Liver (tissue), 9 donors: ENCODE measurements around the gene TMEM126B. TPM values are rescaled to one million over a fixed set of nuclear protein-coding genes. Genes with fewer than 3 reads are reported as not detected.

ENCODE experiments used
- DNase-seq: peaks from one replicate; pipeline ENCODE4 v3.0.0-alpha.2; 2017; ENCODE audit warnings: low spot score
- H3K27ac ChIP-seq, 2 donors: one replicate each; pipeline ENCODE4 v1.7.0; 2013; ENCODE audit warnings: inconsistent platforms in 2 of 2, low read length in 2 of 2, control low read depth in 1 of 2, low read depth in 1 of 2, mild to moderate bottlenecking in 1 of 2
- H3K27me3 ChIP-seq, 4 donors: one replicate each; pipeline versions ENCODE4 v1.6.1 to v1.7.0; 2013; ENCODE audit warnings: low read length in 3 of 4, inconsistent platforms in 1 of 4, mild to moderate bottlenecking in 1 of 4, moderate library complexity in 1 of 4; ENCODE audit not compliant: control insufficient read depth in 4 of 4, insufficient read depth in 4 of 4
- H3K36me3 ChIP-seq, 4 donors: one replicate each; pipeline versions ENCODE4 v1.6.1 to v1.7.0; 2013; ENCODE audit warnings: low read length in 3 of 4, mild to moderate bottlenecking in 3 of 4, low read depth in 1 of 4, moderate library complexity in 1 of 4; ENCODE audit not compliant: control insufficient read depth in 4 of 4, insufficient read depth in 3 of 4
- H3K4me1 ChIP-seq, 4 donors: one replicate each; pipeline versions ENCODE4 v1.6.1 to v1.7.0; 2013; ENCODE audit warnings: low read length in 3 of 4, mild to moderate bottlenecking in 3 of 4, moderate library complexity in 1 of 4; ENCODE audit not compliant: control insufficient read depth in 4 of 4, insufficient read depth in 4 of 4
- H3K4me3 ChIP-seq, 3 donors: one replicate each; pipeline versions ENCODE4 v1.6.1 to v1.7.0; 2013; ENCODE audit warnings: low read length in 3 of 3, control low read depth in 1 of 3, low read depth in 1 of 3, mild to moderate bottlenecking in 1 of 3
- H3K9ac ChIP-seq, 2 donors: one replicate each; pipeline ENCODE4 v1.7.0; 2013; ENCODE audit warnings: low read length in 2 of 2, mild to moderate bottlenecking in 2 of 2, moderate library complexity in 2 of 2, control low read depth in 1 of 2, low read depth in 1 of 2
- H3K9me3 ChIP-seq, 4 donors: one replicate each; pipeline versions ENCODE4 v1.6.1 to v1.7.0; 2013; ENCODE audit warnings: low read length in 3 of 4; ENCODE audit not compliant: control insufficient read depth in 4 of 4
- EGR1 ChIP-seq, 2 donors: IDR thresholded peaks; 2 replicates each; pipeline ENCODE4 v1.6.1; 2016 to 2018; ENCODE audit warnings: antibody characterized with exemption in 2 of 2, low read depth in 2 of 2
- FOXA1 ChIP-seq: IDR thresholded peaks from 2 replicates; pipeline ENCODE4 v1.6.1; 2016; ENCODE audit warnings: antibody characterized with exemption
- FOXA2 ChIP-seq: IDR thresholded peaks from 2 replicates; pipeline ENCODE4 v1.6.1; 2016; ENCODE audit warnings: antibody characterized with exemption
- GABPA ChIP-seq, 2 donors: IDR thresholded peaks in 1 of 2; conservative IDR thresholded peaks in 1 of 2; 2 replicates each; pipeline ENCODE4 v1.6.1; 2016; ENCODE audit warnings: antibody characterized with exemption in 2 of 2, mild to moderate bottlenecking in 1 of 2, moderate library complexity in 1 of 2
- HNF4A ChIP-seq, 2 donors: conservative IDR thresholded peaks; 2 replicates each; pipeline ENCODE4 v1.6.1; 2016; ENCODE audit warnings: antibody characterized with exemption in 2 of 2, mild to moderate bottlenecking in 2 of 2
- HNF4G ChIP-seq: IDR thresholded peaks from 2 replicates; pipeline ENCODE4 v1.6.1; 2016; ENCODE audit warnings: antibody characterized with exemption
- JUND ChIP-seq, 2 donors: IDR thresholded peaks; 2 replicates each; pipeline ENCODE4 v1.6.1; 2016; ENCODE audit warnings: antibody characterized with exemption in 2 of 2
- NR2F2 ChIP-seq: IDR thresholded peaks from 2 replicates; pipeline ENCODE4 v1.6.1; 2016; ENCODE audit warnings: antibody characterized with exemption
- RAD21 ChIP-seq, 2 donors: IDR thresholded peaks; 2 replicates each; pipeline ENCODE4 v1.6.1; 2016; ENCODE audit warnings: antibody characterized with exemption in 2 of 2, mild to moderate bottlenecking in 2 of 2
- RXRA ChIP-seq, 2 donors: IDR thresholded peaks; 2 replicates each; pipeline ENCODE4 v1.6.1; 2017 to 2018; ENCODE audit warnings: antibody characterized with exemption in 2 of 2, mild to moderate bottlenecking in 1 of 2
- SP1 ChIP-seq: IDR thresholded peaks from 2 replicates; pipeline ENCODE4 v1.6.1; 2018; ENCODE audit warnings: antibody characterized with exemption, mild to moderate bottlenecking
- TAF1 ChIP-seq: conservative IDR thresholded peaks from 2 replicates; pipeline ENCODE4 v1.6.1; 2016; ENCODE audit warnings: antibody characterized with exemption, mild to moderate bottlenecking
- YY1 ChIP-seq: IDR thresholded peaks from 2 replicates; pipeline ENCODE4 v1.6.1; 2016; ENCODE audit warnings: antibody characterized with exemption, mild to moderate bottlenecking
- WGBS: extraction: QIAGEN DNeasy Blood & Tissue Kit; methylation state at CpG from one replicate; pipeline ENCODE4 v1.1.7; 2013; 5-methylcytosine and 5-hydroxymethylcytosine counted together
- polyA plus RNA-seq, 2 donors: library from polyadenylated mRNA; stranded (reverse) in 1 of 2; unstranded in 1 of 2; fragments of 200-250 nt in 1 of 2; fragments of >200 nt in 1 of 2; fragmentation: Nextera tagmentation in 1 of 2; extraction: Ambion mirVana in 1 of 2; gene quantifications; one replicate each; pipeline versions ENCODE4 v1.2.1 to v1.2.3, GENCODE V29; 2013 to 2015
- total RNA-seq, 2 donors: library from RNA; depleted of rRNA; stranded (reverse); fragments of >200 nt; gene quantifications; one replicate each; pipeline ENCODE4 v1.2.3, GENCODE V29; 2014
- TF ChIP-seq, protein P1 (sequence below): IDR thresholded peaks from 2 replicates; pipeline ENCODE4 v1.6.1; 2016; ENCODE audit warnings: antibody characterized with exemption
- TF ChIP-seq, protein P2 (sequence below): fragments of 150-350 bp; IDR thresholded peaks from 2 replicates; pipeline ENCODE4 v1.5.1; 2017; ENCODE audit warnings: improper control_type of control experiment, low read depth, low read length; ENCODE audit not compliant: missing input control
- TF ChIP-seq, protein P3 (sequence below): IDR thresholded peaks from 2 replicates; pipeline ENCODE4 v1.6.1; 2016; ENCODE audit warnings: antibody characterized with exemption, mild to moderate bottlenecking
- TF ChIP-seq, protein P4 (sequence below): IDR thresholded peaks from 2 replicates; pipeline ENCODE4 v1.6.1; 2016; ENCODE audit warnings: antibody characterized with exemption
- TF ChIP-seq, protein P5 (sequence below): IDR thresholded peaks from 2 replicates; pipeline ENCODE4 v1.6.1; 2016; ENCODE audit warnings: antibody characterized with exemption
- donor health status: healthy.
- donor health status: healthy.
- donor health status: healthy.
- donor health status: healthy.
- donor health status: healthy.

Gene TMEM126B
- total RNA-seq = 10 to 100 TPM; 20.0 to 28.1 TPM
- 10 to 100 TPM; 25.7 to 32.3 TPM for polyA plus RNA-seq

DNA sequence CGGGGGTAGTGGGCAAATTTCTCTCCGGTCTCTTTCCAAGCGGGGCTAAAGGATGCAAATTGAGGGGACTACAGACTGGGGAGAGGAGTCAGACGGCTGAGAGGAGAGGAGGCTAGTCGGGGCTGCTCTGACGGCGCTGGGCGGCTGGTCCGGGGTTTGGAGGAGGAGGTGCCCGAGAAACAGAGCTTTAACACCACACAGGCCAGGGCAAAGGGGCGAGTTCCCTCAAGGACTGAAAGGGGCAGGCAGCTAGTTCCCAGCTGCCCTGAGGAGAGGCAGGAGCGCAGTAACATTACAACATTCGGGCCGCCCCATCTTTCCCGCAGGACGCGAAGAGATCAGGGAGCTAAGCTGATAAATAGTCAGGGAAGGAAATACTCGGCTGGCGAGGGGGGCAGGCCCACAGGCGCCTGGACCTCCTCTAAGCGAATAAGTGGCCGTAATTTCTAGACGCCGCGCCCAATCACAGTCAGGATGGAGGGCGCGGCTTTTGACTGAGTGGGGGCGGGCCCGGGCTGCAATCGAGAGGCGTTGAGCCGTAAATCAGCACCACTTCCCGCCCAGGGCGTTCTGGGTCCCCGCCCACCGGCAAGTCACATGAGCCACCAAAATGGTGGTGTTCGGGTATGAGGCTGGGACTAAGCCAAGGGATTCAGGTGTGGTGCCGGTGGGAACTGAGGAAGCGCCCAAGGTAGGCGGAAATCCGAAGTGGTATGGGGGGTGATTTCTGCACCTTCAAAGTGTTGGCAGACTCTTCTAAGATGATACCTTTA lies at the start of gene TMEM126B:
TSS of gene TMEM126B (plus strand) at position 596 of the 773 bp plus-strand sequence. CDS start at position 611, 15 bp downstream.
- H3K4me1 ChIP-seq = peaks cover 2 to 22% (median 14%) of the 10 kb centered on the region in 4 donors
- WGBS = under 1% methylated on average over 41 of the region's 41 CpGs
- peak within 1 kb of the TSS; percentile 75 to 96 (median 93) for H3K4me3 ChIP-seq
- DNase-seq = peak; percentile 94
- H3K9me3 ChIP-seq = no peaks in the 10 kb centered on the region
- TF ChIP-seq, protein P1, sequence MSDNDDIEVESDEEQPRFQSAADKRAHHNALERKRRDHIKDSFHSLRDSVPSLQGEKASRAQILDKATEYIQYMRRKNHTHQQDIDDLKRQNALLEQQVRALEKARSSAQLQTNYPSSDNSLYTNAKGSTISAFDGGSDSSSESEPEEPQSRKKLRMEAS = peak; percentile 85
- peak; percentile 99 for TF ChIP-seq YY1
- peak; percentile 40 to 46 for TF ChIP-seq RXRA (IDR thresholded peaks at IDR 0.05)
- TF ChIP-seq TAF1 = peak; percentile 89
- TF ChIP-seq JUND (IDR thresholded peaks at IDR 0.05) = peak; percentile 23 to 56
- TF ChIP-seq, protein P2, sequence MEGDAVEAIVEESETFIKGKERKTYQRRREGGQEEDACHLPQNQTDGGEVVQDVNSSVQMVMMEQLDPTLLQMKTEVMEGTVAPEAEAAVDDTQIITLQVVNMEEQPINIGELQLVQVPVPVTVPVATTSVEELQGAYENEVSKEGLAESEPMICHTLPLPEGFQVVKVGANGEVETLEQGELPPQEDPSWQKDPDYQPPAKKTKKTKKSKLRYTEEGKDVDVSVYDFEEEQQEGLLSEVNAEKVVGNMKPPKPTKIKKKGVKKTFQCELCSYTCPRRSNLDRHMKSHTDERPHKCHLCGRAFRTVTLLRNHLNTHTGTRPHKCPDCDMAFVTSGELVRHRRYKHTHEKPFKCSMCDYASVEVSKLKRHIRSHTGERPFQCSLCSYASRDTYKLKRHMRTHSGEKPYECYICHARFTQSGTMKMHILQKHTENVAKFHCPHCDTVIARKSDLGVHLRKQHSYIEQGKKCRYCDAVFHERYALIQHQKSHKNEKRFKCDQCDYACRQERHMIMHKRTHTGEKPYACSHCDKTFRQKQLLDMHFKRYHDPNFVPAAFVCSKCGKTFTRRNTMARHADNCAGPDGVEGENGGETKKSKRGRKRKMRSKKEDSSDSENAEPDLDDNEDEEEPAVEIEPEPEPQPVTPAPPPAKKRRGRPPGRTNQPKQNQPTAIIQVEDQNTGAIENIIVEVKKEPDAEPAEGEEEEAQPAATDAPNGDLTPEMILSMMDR = no peak
- TF ChIP-seq SP1 = peak; percentile 86
- TF ChIP-seq HNF4A (conservative IDR thresholded peaks at IDR 0.05) = peak; percentile 22 to 37
- TF ChIP-seq, protein P3, sequence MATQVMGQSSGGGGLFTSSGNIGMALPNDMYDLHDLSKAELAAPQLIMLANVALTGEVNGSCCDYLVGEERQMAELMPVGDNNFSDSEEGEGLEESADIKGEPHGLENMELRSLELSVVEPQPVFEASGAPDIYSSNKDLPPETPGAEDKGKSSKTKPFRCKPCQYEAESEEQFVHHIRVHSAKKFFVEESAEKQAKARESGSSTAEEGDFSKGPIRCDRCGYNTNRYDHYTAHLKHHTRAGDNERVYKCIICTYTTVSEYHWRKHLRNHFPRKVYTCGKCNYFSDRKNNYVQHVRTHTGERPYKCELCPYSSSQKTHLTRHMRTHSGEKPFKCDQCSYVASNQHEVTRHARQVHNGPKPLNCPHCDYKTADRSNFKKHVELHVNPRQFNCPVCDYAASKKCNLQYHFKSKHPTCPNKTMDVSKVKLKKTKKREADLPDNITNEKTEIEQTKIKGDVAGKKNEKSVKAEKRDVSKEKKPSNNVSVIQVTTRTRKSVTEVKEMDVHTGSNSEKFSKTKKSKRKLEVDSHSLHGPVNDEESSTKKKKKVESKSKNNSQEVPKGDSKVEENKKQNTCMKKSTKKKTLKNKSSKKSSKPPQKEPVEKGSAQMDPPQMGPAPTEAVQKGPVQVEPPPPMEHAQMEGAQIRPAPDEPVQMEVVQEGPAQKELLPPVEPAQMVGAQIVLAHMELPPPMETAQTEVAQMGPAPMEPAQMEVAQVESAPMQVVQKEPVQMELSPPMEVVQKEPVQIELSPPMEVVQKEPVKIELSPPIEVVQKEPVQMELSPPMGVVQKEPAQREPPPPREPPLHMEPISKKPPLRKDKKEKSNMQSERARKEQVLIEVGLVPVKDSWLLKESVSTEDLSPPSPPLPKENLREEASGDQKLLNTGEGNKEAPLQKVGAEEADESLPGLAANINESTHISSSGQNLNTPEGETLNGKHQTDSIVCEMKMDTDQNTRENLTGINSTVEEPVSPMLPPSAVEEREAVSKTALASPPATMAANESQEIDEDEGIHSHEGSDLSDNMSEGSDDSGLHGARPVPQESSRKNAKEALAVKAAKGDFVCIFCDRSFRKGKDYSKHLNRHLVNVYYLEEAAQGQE = peak; percentile 84
- TF ChIP-seq EGR1 (IDR thresholded peaks at IDR 0.05; ENCODE audit: low read depth in 2 of 2) = peak; percentile 70 to 88
- peak; percentile 22 to 34 for TF ChIP-seq RAD21 (IDR thresholded peaks at IDR 0.05)
- peak; percentile 49 for TF ChIP-seq FOXA1
- TF ChIP-seq FOXA2 = no peak
- TF ChIP-seq, protein P4, sequence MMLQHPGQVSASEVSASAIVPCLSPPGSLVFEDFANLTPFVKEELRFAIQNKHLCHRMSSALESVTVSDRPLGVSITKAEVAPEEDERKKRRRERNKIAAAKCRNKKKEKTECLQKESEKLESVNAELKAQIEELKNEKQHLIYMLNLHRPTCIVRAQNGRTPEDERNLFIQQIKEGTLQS = no peak
- TF ChIP-seq, protein P5, sequence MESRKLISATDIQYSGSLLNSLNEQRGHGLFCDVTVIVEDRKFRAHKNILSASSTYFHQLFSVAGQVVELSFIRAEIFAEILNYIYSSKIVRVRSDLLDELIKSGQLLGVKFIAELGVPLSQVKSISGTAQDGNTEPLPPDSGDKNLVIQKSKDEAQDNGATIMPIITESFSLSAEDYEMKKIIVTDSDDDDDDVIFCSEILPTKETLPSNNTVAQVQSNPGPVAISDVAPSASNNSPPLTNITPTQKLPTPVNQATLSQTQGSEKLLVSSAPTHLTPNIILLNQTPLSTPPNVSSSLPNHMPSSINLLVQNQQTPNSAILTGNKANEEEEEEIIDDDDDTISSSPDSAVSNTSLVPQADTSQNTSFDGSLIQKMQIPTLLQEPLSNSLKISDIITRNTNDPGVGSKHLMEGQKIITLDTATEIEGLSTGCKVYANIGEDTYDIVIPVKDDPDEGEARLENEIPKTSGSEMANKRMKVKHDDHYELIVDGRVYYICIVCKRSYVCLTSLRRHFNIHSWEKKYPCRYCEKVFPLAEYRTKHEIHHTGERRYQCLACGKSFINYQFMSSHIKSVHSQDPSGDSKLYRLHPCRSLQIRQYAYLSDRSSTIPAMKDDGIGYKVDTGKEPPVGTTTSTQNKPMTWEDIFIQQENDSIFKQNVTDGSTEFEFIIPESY = peak; percentile 90
- TF ChIP-seq NR2F2 = peak; percentile 47
- peak in 1 of 2 donors; percentile 84 for TF ChIP-seq GABPA (IDR thresholded peaks at IDR 0.05 in 1 of 2, conservative IDR thresholded peaks at IDR 0.05 in 1 of 2)
- no peak for TF ChIP-seq HNF4G
- H3K27me3 ChIP-seq = no peaks in the 10 kb centered on the region
- peaks cover 0 to 6% (median 5%) of the 10 kb centered on the region in 4 donors for H3K36me3 ChIP-seq
- H3K9ac ChIP-seq = peak within 1 kb of the TSS; percentile 76 to 88
- H3K27ac ChIP-seq = peak within 1 kb of the TSS; percentile 91
